Activated CD8-positive, alpha-beta memory T cell treated with anti-CD3 and anti-CD28 coated beads, Interleukin-2, amount 50 U/mL, for 4 hours (primary cell): ENCODE data around the gene TJP1.
"Not testable (repeated sequence)": the region's sequence is repeated elsewhere in the genome, so short reads cannot be mapped to it uniquely, and the experiment has no call there.

ENCODE experiments used
- DNase-seq: peaks from one replicate; pipeline ENCODE4 v3.0.0-alpha.2; 2020

Gene TJP1

DNA sequence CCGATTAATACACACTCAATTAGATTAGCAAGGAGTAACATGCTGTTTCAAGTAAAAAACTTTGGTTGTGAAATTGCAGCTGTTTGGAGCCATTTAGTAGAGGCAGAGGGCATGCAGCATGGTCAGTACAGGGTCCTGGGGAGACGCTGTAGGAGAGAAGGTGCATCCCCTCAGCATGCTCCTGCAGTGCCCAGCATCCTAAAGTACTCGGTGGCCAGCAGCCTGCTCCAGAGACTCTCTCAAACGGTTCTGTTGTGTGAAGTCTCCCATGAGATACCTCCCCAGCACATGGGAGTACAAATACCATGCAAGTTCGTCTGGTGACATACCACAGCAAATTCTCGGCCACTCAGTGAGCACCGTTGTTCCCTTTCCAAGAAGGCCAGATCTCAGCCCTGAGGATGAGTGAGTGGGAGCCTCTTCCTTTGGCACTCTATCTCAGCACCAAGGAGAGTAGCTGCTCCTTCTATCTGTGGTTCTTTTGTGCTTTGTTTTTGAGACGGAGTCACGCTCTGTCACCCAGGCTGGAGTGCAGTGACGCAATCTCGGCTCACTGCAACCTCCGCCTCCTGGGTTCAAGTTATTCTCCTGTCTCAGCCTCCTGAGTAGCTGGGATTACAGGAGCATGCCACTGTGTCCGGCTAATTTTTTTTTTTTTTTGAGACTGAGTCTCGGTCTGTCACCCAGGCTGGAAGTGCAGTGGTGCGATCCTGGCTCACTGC, 72.7 kb downstream of the TJP1 start:
- no peak for DNase-seq

DNA sequence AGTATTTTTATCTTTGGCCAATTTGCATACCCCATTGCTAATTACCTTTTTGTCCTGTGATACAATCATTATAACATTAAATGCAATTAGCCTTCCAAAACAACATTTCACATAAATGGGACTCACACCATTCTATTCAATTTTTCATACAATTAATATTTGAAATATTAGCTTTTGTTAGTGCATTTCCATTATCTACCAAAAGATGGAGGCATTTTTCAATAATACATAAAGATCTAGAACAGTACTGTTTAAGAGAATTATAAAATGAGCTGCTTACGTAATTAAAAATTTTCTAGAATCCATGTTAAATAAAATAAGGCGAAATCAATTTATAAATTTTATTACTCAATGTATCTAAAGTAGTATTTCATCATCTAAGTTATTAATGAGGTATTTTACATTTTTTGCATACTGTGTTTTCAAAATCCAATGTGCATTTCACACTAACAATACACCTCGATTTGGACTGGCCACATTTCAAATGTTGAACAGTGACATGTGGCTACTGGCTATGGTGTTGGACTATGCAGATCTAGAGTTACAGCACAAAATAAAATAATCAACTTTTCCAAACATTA, 74.3 kb downstream of the TJP1 start:
- no peak for DNase-seq

DNA sequence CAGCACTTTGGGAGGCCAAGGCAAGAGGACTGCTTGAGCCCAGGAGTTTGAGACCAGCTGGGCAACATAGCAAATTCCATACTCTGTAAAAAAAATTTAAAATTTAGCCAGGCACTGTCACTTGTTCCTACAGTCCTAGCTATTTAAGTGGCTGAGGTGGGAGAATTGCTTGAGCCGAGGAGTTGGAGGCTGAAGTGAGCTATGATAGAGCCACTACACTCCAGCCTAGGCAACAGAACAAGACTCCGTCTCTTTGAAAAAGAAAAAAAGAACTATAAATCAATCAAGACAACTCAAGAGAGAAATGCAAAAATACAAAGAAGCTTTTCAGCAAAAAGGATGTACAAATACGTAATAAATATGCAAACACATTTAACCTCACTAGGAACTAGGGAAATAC, 78.8 kb downstream of the TJP1 start:
- no peak for DNase-seq

DNA sequence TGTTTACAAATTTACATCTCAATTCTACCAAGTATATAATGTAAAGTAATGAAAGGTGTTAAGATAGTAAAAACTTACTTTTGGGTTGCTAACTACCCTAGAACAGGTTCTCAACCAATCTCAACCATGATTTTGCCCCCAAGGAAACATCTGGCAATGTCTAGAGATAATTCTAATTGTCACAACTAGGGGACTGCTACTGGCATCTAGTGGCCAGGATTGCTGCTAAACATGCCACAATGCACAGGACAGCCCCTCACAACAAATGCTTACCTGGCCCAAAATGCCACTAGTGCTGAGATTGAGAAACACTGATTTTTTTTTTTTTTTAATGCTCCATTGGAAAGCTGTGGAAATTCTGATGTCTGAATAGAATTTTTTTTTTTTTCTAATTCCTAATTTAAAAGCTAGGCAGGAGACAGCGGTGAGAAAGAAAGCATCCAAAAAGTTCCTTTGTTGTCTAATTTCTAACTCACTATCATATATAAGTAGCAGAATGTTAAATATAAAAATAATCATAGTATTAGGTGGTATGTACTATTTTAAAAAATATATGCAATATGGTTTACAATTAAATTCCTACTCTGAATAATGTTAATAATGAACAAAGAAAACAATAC, 81.5 kb downstream of the TJP1 start:
- DNase-seq: no peak

DNA sequence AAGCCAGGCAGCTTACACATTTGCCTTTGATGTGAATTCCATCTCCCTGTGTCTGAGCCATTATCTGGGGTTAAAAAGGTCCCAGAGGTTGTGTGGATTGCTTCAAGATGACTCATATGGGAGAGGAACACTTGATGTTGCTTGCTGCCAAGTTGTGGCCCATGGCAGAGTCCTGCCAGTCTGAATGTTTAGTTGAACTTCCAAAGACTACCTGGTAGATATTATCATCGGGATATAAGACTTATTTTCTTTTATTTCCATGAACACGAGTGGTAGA, 85.6 kb downstream of the TJP1 start:
- no peak for DNase-seq

DNA sequence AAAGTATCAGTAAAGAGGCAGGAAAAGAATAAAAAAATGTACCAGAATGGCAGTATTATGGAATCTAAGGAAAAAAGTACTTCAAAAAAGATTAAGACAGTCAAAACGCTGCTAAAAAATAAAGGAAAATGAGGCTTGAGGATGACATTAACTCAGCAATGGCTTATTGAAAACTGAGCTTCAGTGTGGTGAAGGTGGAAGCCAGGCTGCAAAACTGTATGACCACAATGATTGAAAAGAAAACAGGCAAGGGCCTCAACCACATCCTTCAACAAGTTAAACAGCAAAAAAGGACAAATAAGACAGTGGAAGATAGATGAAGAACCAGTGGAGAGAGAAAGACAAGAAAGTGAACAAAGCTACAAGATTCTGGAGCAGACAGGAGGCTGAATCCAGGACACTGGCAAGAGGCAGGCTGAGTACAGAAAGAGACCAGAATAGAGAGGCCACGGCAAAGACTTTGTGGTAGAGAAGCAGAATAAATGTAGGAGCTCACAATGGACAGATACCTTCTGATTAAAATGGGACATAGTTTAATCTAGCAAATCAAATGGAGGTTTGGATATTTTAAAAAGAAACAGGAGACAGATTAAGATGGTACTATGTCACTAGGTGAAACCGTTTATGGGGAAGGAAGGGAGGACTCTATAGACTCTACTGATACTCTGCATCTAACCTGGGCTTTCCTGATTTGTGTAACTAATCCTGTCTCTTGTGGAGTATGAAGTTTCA, 86.1 kb downstream of the TJP1 start:
- no peak for DNase-seq

DNA sequence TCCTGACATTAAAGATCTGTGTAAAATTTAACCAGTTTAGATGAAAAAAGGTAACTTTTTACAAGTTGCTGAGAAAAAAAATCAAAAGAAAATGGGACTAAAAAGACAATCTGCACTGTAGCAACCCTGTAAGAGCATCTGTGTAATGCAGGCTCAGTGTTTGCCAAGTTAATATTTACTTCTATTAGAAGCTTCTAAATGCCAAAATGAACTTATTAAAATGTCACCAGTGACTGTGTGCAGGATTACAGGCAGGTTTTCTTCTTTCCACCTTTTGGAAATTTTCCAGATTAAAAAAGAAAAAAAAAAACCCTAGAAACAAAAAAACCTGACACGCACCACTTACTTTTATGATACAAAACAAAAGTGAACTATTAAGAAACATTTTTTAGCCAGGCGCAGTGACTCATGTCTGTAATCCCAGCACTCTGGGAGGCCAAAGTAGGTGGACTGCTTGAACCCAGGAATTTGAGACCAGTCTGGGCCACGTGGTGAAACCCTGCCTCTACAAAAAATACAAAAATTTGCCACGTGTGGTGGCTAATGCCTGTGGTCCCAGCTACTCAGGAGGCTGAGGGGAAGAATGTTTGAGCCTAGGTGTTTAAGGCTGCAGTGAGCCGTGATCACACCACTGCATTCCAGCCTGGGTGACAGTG, 87.2 kb downstream of the TJP1 start:
- DNase-seq: no peak

DNA sequence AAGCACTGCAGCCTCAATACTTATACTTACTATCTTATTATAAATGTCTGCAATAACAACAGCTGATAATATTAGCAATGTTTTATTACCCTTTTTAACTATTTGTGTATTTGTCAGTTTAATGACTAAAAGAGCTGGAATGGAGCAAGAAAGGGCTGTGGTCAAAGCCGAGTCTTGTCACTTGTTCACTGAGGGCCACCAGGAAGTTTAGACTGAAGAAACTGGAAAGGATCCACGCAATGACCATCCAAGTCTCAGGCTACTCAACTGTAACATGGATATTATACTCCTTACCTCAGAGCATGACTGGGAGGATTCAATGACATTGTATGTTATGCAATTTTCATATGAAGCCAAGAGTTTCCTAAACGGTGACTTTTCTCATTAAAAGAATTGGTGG, 90.4 kb downstream of the TJP1 start:
- no peak for DNase-seq

DNA sequence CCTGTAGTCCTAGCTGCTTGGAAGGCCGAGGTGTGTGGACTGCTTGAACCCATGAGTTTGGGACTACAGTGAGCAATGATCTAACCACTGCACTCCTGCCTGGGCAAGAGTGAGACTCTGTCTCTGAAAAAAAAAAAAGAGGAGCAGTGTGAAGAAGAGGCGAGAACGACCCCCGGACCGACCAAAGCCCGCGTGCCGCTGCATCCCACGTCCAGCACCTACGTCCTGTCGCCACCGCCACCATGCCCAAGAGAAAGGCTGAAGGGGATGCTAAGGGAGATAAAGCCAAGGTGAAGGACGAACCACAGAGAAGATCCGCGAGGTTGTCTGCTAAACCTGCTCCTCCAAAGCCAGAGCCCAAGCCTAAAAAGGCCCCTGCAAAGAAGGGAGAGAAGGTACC, 91.8 kb downstream of the TJP1 start:
- DNase-seq: not testable (repeated sequence)

DNA sequence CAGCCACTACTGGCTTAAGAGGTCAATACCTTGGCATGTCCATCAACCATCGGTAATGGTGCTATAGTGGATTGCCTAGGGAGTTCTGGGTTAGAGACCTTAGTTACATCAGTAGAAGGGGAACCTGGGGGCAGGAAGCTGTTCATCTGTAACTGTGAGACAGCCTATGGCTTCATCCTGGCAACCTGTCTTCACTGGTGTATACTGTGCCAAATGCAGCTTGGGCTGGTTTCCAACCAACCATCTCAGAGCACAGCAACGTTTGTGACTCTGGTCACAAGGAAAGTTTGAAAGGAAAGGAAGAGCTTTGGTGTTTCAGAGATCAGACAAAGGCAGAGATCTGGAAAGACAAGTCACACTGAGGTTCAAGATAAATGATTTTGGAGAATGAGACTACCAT, 93.8 kb downstream of the TJP1 start:
- no peak for DNase-seq

DNA sequence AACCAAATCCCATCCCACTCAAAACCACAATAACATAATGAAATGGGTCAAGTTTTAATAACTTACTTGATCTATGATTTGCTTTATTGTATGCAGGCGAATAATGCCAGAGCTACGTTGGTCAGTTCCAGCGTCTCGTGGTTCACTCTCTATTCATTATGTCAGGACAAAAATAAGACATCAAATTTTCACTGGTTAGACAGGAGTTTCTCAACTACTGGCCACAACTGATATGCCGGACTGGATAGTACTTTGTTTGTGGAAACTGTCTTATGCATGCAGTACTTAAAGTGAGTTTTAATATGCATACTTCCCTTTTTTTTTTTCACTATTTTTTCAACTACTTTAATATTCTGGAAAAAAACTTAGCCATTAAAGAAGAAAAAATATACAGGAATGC, 94.4 kb downstream of the TJP1 start:
- DNase-seq: no peak

DNA sequence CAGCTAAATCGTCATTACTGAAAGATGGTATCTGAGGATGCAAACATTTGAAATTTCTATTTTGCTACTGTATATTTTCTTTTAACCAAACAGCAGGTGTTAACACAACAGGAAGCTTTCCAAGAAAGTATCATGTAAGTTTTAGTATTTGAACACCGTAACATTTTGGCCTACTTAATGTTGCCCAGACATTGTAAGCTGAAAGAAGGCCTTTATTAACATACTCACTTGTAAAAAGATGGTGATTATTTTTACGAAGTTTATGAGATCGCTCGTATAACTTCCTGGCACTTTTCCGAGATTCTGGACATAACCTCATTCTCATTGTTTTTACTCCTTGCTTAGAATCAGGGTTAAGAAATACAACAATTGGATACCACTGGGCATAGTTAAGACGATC, 95.7 kb downstream of the TJP1 start:
- no peak for DNase-seq

DNA sequence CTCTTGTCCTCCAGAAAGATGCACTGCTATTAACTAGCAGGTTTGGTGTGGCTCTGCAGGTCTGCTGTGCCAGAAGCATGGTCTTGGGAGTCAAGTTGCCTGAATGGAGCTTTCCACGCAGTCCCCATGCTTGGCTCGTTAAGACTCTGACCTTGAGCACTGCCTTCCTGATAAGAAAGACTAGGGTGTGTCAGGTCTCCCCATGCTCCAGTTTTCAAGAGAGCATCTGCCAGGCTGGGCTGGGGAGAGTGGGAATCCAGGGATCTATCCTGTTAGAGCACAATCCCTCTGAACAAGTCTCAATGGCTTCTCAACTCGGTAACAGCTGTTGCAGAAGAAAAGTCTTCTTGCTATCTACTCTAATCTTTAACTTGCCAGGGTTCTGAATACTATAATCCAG, 98.2 kb downstream of the TJP1 start:
- no peak for DNase-seq

DNA sequence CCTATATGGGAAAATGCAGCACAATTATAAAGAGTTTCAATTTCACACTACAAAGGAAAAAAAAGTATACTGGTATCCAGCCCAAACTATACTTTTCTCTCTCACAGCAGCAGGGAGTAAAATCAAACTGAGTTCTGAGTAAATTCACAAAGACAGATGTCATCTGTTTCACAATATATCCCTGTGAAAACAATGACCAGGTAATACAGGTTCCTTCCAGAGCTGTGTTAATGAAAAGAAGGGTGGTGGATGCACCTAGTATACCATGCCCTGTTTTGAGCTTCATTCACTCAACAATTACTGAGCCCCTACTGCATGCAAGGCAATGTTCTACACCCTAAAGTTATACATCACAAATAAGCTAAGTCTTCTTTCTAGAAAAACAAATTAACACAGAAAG, 108.5 kb downstream of the TJP1 start:
- no peak for DNase-seq

DNA sequence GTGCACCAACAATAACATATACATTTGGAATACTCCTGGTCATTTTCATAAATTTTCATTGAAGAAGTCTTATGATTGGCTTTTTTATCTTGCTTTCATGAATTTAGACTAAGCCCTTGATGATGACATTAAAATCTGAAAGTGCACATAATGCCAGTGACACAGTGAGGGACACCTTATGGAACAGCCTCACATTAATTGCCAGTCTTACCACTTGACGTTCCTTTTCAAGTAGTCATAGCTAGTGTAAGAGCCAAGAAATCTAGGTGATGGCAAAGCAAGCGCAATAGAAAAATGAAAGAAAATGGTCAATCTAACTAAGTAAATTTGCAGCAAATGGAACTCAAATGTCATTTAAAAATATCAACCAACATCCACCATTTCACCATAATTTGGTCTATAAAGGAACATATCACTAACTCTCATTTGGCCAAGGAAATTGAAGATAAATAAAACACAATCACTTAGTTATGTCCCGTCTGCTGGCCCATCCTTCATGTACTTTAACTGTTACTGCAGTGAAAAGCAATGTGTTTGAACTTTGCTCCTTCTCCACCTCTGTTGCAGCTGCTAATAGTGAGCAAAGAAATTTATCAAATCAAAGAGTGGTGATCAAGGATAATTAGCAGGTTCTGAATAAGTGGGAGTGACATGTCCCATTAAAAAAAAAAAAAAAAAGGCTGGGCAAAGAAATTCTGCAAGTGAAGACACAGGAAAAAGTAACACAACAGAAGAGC, 110.0 kb downstream of the TJP1 start:
- no peak for DNase-seq

DNA sequence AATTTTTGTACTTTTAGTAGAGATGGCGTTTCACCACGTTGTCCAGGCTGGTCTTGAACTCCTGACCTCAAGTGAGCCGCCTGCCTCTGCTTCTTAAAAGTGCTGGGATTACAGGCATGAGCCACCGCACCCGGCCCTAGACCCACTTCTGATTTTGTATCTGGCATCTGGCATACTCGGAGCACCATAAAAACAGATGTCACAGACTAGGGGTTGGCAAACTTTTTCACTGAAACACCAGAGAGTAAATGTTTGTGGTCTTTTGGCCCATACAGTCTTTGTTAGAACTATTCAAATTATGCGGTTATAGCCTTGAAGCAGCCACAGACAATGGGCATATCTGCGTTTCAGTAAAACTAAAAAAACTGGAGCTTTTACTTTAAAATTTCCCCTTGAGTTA, 110.7 kb downstream of the TJP1 start:
- no peak for DNase-seq

DNA sequence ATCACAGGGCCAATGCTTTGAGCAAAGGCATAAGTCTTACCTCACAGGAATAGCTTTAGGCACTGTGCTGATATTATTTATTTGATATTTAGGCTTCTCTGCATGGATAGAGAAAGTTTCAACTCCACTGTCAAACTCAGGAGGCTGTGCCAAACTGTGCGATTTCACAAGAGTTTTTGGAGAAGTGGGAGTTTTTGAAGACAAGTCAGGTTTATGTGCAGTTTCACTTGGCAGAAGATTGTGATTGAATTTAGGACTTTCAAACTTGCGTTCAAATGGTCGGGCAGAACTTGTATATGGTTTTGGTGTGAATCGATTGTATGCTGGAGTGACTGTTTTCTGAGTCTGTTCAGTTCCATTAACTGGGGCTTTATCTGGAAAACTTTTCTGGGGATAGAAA, 113.7 kb downstream of the TJP1 start:
- no peak for DNase-seq

DNA sequence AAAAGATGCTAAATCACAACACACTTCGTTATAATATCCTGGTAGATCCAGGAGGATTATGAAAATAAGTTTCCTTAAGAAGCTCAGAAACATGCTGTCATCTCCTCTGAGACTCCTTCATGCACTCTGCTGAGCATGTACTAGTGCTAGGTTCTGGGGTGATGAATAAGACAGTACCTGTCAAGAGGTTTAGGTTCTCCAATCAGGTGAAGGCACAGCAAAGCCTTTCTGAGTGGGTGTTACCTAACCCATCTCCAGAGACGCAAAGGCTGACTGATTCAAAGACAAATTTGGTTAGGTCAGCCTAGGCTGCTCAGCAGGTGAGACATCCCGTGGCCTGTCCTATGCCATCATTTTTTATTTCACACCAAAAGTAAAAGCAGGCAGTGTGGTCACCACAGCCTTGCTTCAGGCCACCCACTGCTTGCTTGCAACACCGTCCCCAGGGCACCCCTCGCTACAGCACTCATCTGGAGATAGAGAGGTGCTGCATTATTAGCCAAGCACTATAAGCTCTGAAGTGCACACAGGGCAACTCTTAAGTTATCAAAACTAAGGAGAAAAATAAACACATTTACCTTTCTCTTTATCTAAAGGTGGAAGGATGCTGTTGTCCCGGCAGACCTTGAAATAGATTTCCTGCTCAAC, 117.2 kb downstream of the TJP1 start:
- no peak for DNase-seq

DNA sequence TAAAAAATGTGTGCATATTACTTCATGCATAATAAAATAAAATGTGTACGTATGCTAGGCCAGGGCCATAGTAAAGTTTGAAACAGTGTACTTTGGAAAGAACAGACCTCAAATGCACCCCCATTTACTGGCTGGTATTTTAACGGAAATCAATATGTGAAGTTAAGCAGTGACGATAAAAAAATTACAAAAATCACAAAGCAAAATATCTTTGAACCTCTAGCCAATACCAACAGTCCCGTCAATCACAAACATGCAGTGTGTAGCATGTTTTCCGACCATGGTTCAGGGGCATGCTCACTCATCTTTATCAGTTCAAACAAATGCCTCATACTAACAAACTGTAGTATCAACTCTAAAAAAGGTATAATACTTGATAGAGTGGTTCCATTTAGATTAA, 121.1 kb downstream of the TJP1 start:
- DNase-seq: no peak

DNA sequence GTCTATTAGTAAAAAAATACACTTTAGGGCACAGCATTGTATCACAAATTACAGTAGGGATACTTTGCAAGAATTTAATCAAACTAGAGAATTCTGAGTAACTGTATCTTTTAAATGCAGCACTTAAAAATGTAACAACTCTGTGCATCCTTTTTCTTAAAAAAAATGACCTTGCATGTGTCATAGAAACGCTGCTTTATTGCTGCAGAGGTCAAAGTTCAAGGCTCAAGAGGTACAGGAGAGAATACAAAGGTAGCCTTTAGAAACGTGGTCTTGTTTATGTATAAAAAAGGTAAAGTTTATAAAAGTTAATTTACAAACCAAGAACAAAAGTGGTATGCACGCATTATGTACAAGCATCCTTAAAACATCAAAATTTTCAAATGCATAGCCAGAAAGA, 122.0 kb downstream of the TJP1 start:
- DNase-seq: no peak

DNA sequence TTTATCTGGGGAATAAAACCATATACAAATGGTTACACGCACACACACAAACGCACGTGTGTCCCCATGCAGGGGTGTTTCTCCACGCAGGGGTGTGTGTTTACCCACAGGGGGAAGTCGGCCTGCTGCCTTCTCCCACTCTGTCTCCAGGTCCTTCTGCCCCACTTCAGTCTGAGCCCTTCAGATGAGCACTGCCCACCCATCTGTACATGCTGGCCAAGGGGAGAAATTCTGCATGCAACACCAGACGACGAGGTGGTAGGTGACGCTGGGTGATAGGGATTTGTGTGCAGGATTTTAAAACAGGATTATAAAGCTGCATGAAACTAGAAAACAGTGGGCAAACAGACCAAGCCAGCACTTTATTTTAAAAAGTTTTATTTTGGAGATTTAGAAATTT, 122.5 kb downstream of the TJP1 start:
- no peak for DNase-seq

DNA sequence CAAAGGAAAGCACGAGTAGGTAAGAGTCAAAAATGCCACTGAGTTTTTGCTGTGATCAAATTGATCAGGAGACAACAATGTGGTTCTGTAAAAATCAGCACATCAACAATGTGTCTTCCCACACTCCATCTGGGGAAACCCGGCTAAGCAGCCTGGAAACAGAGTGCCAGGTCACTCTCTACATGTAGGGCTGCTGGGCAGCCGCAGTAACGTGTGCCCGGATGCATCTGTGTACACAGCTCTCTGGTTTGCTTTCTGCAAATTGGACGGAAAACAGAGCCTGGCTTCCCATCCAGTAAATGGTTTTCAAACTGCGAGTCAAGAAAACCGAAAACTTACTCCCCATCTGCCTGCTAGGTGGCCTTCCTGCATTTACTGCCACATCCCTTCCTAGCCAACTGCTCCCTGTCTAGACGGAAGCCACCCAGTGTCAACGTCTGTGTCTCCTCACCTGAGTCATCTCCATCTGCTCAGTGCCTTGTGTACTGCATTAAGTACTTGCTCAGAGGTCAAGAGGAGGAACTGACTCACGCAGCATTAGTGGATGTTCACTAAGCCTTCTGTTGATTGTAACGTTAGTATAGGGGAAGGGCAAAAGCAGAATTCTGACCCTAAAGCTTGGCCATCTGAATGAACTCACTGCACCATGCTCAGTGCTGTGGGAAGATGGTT, 124.1 kb downstream of the TJP1 start:
- no peak for DNase-seq
